HCT116 (cell line): ENCODE measurements around the gene CRYGA. TPM values are rescaled to one million over a fixed set of nuclear protein-coding genes. Genes with fewer than 3 reads are reported as not detected.

Source experiments
- ATAC-seq: fragments of 200-7000 bp; cut with Tn5 transposase; 2 replicates; pipeline ENCODE4 v1.9.1; 2020; ENCODE audit warnings: mild to moderate bottlenecking, moderate library complexity
- BruUV-seq: library from RNA; stranded (reverse); fragments of 400-500 nt; replicated peaks from 2 replicates; lab custom pipeline; 2021; lab: Mats Ljungman, UMichigan
- CTCF ChIA-PET: fragments of 300-600 bp; sonication (Branson Sonifier 250); formaldehyde crosslinking; loops from one replicate; lab custom pipeline; 2021; ENCODE audit warnings: antibody characterized with exemption; lab: Charles Lee
- POLR2A ChIA-PET: fragments of 300-600, 350-600 bp; sonication (Branson Sonifier 250); formaldehyde crosslinking; loops from one replicate; lab custom pipeline; 2021; ENCODE audit warnings: antibody characterized with exemption; lab: Charles Lee
- RAD21 ChIA-PET, 2 experiments: fragments of 300-600 bp; sonication (Branson Sonifier 250); formaldehyde crosslinking; loops; one replicate each; lab custom pipeline; 2023; ENCODE audit warnings: low total read pairs in 2 of 2; ENCODE audit not compliant: uncharacterized antibody in 2 of 2, unreplicated experiment in 2 of 2, low non-redundant PET in 1 of 2; lab: Charles Lee
- DNase-seq: peaks from one replicate; pipeline ENCODE4 v3.0.0-alpha.2; 2010; ENCODE audit warnings: low read depth, low spot score
- H2AFZ ChIP-seq: fragments of 200-600 bp; shearing (Covaris generic), sonication (generic); 2 replicates; pipeline ENCODE4 v1.6.1; 2017; ENCODE audit warnings: low read depth, mixed run types, mixed read lengths, antibody characterized with exemption, low read length; ENCODE audit not compliant: poor library complexity, severe bottlenecking
- H3K27ac ChIP-seq: 2 replicates; pipeline ENCODE4 v1.5.1; 2012; ENCODE audit warnings: low read depth, low read length
- H3K27me3 ChIP-seq: fragments of 200-600 bp; sonication (generic); 2 replicates; pipeline ENCODE4 v1.6.1; 2016; ENCODE audit warnings: mixed run types, low read length, mixed read lengths; ENCODE audit not compliant: insufficient read depth
- H3K36me3 ChIP-seq, 2 experiments: fragments of 200-500 bp in 1 of 2; fragments of 200-600 bp in 1 of 2; sonication (Bioruptor generic) in 1 of 2; sonication (generic) in 1 of 2; 2 replicates each; pipeline versions ENCODE4 v1.5.1 to v1.6.1; 2014 to 2016; ENCODE audit warnings: low read length in 2 of 2, inconsistent platforms in 1 of 2, mixed read lengths in 1 of 2, mixed run types in 1 of 2; ENCODE audit not compliant: insufficient read depth in 2 of 2, control insufficient read depth in 1 of 2
- H3K4me1 ChIP-seq, 2 experiments: fragments of 200-600 bp in 1 of 2; sonication (generic) in 1 of 2; 2 replicates each; pipeline versions ENCODE4 v1.5.1 to v1.6.1; 2012 to 2017; ENCODE audit warnings: low read length in 2 of 2, inconsistent platforms in 1 of 2, mild to moderate bottlenecking in 1 of 2, mixed read lengths in 1 of 2, mixed run types in 1 of 2, moderate library complexity in 1 of 2; ENCODE audit not compliant: insufficient read depth in 2 of 2, control insufficient read depth in 1 of 2
- H3K4me2 ChIP-seq: fragments of 200-600 bp; sonication (generic); 2 replicates; pipeline ENCODE4 v1.6.1; 2017; ENCODE audit warnings: mixed run types, low read length, mixed read lengths
- H3K4me3 ChIP-seq, 2 experiments: fragments of 200-600 bp in 1 of 2; sonication (generic) in 1 of 2; replicated peaks in 1 of 2; 2 replicates each; pipeline ENCODE4 v1.5.1; 2011 to 2016; ENCODE audit warnings: low read length in 2 of 2, control low read depth in 1 of 2, low read depth in 1 of 2, mild to moderate bottlenecking in 1 of 2, mixed read lengths in 1 of 2, mixed run types in 1 of 2
- H3K79me2 ChIP-seq: fragments of 200-600 bp; sonication (generic); 2 replicates; pipeline ENCODE4 v1.6.1; 2017; ENCODE audit warnings: mild to moderate bottlenecking, mixed run types, low read length, moderate library complexity, mixed read lengths; ENCODE audit not compliant: insufficient read depth
- H3K9ac ChIP-seq: fragments of 200-600 bp; sonication (generic); 2 replicates; pipeline ENCODE4 v1.6.1; 2016; ENCODE audit warnings: low read length, mixed read lengths
- H3K9me2 ChIP-seq: fragments of 200-600 bp; sonication (generic), shearing (Covaris generic); 2 replicates; pipeline ENCODE4 v1.6.1; 2017; ENCODE audit warnings: mixed run types, mild to moderate bottlenecking, moderate library complexity; ENCODE audit not compliant: insufficient read depth
- H3K9me3 ChIP-seq, 2 experiments: fragments of 200-500 bp in 1 of 2; fragments of 200-600 bp in 1 of 2; sonication (Bioruptor generic) in 1 of 2; sonication (generic) in 1 of 2; 2 replicates each; pipeline ENCODE4 v1.6.1; 2014 to 2017; ENCODE audit warnings: low read length in 2 of 2, mixed read lengths in 2 of 2, inconsistent platforms in 1 of 2, low read depth in 1 of 2, mild to moderate bottlenecking in 1 of 2, mixed run types in 1 of 2, moderate library complexity in 1 of 2; ENCODE audit not compliant: control insufficient read depth in 1 of 2, insufficient read depth in 1 of 2
- H4K20me1 ChIP-seq: fragments of 200-600 bp; sonication (generic), shearing (Covaris generic); 2 replicates; pipeline ENCODE4 v1.6.1; 2017; ENCODE audit warnings: mixed run types, mild to moderate bottlenecking, moderate library complexity; ENCODE audit not compliant: insufficient read depth
- CBX3 ChIP-seq: IDR thresholded peaks from 2 replicates; pipeline ENCODE4 v1.6.1; 2012; ENCODE audit warnings: low read depth
- EGR1 ChIP-seq: IDR thresholded peaks from 2 replicates; pipeline ENCODE4 v1.6.1; 2012; ENCODE audit warnings: low read depth
- ELF1 ChIP-seq: IDR thresholded peaks from 2 replicates; pipeline ENCODE4 v1.6.1; 2012; ENCODE audit warnings: low read depth, borderline replicate concordance
- FOSL1 ChIP-seq: IDR thresholded peaks from 2 replicates; pipeline ENCODE4 v1.6.1; 2012; ENCODE audit warnings: low read depth
- POLR2A ChIP-seq: IDR thresholded peaks from 2 replicates; pipeline ENCODE4 v1.7.0; 2011; ENCODE audit warnings: borderline replicate concordance; ENCODE audit not compliant: insufficient read depth, insufficient read length; ENCODE audit errors: extremely low read depth
- SIN3A ChIP-seq: IDR thresholded peaks from 2 replicates; pipeline ENCODE4 v1.6.1; 2012; ENCODE audit warnings: low read depth
- SP1 ChIP-seq: IDR thresholded peaks from 2 replicates; pipeline ENCODE4 v1.6.1; 2012; ENCODE audit warnings: low read depth
- SRF ChIP-seq: IDR thresholded peaks from 2 replicates; pipeline ENCODE4 v1.6.1; 2012; ENCODE audit warnings: low read depth
- ZNF274 ChIP-seq: fragments of 200-500 bp; sonication (Bioruptor generic); IDR thresholded peaks from 2 replicates; pipeline ENCODE4 v1.6.1; 2014; ENCODE audit warnings: mild to moderate bottlenecking, low read depth, low read length, inconsistent platforms
- intact Hi-C: fragments of 100-400 bp; cut with micrococcal nuclease; formaldehyde crosslinking; loops from 2 replicates; pipeline ENCODE4 v1.10.0; 2022
- total RNA-seq: library from RNA; stranded (reverse); gene quantifications from one replicate; pipeline ENCODE4 v1.2.1, GENCODE V29; 2021; ENCODE audit not compliant: unreplicated experiment
- TF ChIP-seq, protein P1 (sequence below): IDR thresholded peaks from 2 replicates; pipeline ENCODE4 v1.6.1; 2012
- TF ChIP-seq, protein P2 (sequence below): IDR thresholded peaks from 2 replicates; pipeline ENCODE4 v1.6.1; 2012
- TF ChIP-seq, protein P3 (sequence below): IDR thresholded peaks from 2 replicates; pipeline ENCODE4 v1.6.1; 2012; ENCODE audit warnings: low read depth
- TF ChIP-seq, protein P4 (sequence below), 3 experiments: fragments of 200-600 bp in 1 of 3; sonication (generic) in 1 of 3; IDR thresholded peaks in 2 of 3; conservative IDR thresholded peaks in 1 of 3; 2 replicates each; pipeline ENCODE4 v1.5.1; 2012 to 2017; ENCODE audit warnings: low read depth in 2 of 3, low read length in 2 of 3, antibody characterized with exemption in 1 of 3, borderline replicate concordance in 1 of 3, control low read depth in 1 of 3, mild to moderate bottlenecking in 1 of 3, mixed read lengths in 1 of 3, mixed run types in 1 of 3, moderate library complexity in 1 of 3; ENCODE audit not compliant: insufficient read depth in 1 of 3

The CRYGA gene
- total RNA-seq, 1 experiment from 2014 or later: not detected

DNA sequence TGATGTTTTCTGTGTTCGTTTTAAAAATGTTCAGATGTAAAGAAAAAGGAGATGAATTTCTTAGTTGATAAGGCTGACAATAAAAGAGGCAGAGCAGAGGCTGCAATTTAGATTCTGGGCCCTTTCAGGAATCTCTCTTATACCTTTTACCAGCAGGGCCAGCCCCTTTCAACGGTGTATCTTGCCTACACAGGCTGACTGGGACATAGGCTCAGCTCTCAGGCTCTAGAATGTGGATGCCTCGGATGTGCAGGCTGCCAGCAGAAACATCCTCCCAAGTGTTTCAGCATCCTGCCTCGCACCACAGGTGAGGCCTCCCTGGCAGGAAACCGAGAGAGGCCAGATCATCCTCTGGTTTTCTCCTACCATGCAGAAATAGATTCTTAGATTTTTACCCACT is 23.1 kb upstream of the CRYGA start:
- no peak overlapping the region for H3K4me2 ChIP-seq
- ATAC-seq: no peak
- POLR2A ChIA-PET: no interaction called here

More for the DNA sequence above, 23.1 kb upstream of the CRYGA start:
- Histone ChIP-seq H3K4me1 (no peaks in the 10 kb centered on the region), H3K9me3 (no peaks in the 10 kb centered on the region), H3K9ac (no peak overlapping the region), H3K36me3 (no peaks in the 10 kb centered on the region), H3K79me2 (no peaks in the 10 kb centered on the region), H3K27ac (no peak overlapping the region), H3K9me2 (no peaks in the 10 kb centered on the region), H4K20me1 (no peaks in the 10 kb centered on the region), H3K4me3 (no peak overlapping the region), H3K27me3 (no peaks in the 10 kb centered on the region), H2AFZ (no peak overlapping the region)
- DNase-seq: no peak
- RAD21 ChIA-PET: no interaction called here
- no TSS peak for BruUV-seq
- intact Hi-C loops: no loop called here
- no peak for TF ChIP-seq CBX3
- TF ChIP-seq, protein P1, sequence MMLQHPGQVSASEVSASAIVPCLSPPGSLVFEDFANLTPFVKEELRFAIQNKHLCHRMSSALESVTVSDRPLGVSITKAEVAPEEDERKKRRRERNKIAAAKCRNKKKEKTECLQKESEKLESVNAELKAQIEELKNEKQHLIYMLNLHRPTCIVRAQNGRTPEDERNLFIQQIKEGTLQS: no peak
- TF ChIP-seq, protein P2, sequence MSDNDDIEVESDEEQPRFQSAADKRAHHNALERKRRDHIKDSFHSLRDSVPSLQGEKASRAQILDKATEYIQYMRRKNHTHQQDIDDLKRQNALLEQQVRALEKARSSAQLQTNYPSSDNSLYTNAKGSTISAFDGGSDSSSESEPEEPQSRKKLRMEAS: no peak
- TF ChIP-seq, protein P3, sequence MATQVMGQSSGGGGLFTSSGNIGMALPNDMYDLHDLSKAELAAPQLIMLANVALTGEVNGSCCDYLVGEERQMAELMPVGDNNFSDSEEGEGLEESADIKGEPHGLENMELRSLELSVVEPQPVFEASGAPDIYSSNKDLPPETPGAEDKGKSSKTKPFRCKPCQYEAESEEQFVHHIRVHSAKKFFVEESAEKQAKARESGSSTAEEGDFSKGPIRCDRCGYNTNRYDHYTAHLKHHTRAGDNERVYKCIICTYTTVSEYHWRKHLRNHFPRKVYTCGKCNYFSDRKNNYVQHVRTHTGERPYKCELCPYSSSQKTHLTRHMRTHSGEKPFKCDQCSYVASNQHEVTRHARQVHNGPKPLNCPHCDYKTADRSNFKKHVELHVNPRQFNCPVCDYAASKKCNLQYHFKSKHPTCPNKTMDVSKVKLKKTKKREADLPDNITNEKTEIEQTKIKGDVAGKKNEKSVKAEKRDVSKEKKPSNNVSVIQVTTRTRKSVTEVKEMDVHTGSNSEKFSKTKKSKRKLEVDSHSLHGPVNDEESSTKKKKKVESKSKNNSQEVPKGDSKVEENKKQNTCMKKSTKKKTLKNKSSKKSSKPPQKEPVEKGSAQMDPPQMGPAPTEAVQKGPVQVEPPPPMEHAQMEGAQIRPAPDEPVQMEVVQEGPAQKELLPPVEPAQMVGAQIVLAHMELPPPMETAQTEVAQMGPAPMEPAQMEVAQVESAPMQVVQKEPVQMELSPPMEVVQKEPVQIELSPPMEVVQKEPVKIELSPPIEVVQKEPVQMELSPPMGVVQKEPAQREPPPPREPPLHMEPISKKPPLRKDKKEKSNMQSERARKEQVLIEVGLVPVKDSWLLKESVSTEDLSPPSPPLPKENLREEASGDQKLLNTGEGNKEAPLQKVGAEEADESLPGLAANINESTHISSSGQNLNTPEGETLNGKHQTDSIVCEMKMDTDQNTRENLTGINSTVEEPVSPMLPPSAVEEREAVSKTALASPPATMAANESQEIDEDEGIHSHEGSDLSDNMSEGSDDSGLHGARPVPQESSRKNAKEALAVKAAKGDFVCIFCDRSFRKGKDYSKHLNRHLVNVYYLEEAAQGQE: no peak
- TF ChIP-seq ZNF274: no peak
- no peak for TF ChIP-seq SIN3A
- no peak for TF ChIP-seq ELF1
- TF ChIP-seq EGR1: no peak
- no peak for TF ChIP-seq SRF
- TF ChIP-seq SP1: no peak
- TF ChIP-seq, protein P4, sequence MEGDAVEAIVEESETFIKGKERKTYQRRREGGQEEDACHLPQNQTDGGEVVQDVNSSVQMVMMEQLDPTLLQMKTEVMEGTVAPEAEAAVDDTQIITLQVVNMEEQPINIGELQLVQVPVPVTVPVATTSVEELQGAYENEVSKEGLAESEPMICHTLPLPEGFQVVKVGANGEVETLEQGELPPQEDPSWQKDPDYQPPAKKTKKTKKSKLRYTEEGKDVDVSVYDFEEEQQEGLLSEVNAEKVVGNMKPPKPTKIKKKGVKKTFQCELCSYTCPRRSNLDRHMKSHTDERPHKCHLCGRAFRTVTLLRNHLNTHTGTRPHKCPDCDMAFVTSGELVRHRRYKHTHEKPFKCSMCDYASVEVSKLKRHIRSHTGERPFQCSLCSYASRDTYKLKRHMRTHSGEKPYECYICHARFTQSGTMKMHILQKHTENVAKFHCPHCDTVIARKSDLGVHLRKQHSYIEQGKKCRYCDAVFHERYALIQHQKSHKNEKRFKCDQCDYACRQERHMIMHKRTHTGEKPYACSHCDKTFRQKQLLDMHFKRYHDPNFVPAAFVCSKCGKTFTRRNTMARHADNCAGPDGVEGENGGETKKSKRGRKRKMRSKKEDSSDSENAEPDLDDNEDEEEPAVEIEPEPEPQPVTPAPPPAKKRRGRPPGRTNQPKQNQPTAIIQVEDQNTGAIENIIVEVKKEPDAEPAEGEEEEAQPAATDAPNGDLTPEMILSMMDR (IDR thresholded peaks at IDR 0.05 in 2 of 3, conservative IDR thresholded peaks at IDR 0.05 in 1 of 3; ENCODE audit: borderline replicate concordance in 1 of 3, insufficient read depth in 1 of 3, low read depth in 2 of 3, low read length in 2 of 3): no peak
- TF ChIP-seq POLR2A: no peak
- no peak for TF ChIP-seq FOSL1
- CTCF ChIA-PET: no interaction called here
